Stimulated activated CD8-positive, alpha-beta memory T cell treated with anti-CD3 and anti-CD28 coated beads, Interleukin-7, amount 100 ng/mL, for 1 hour (primary cell): ENCODE results near the gene TM2D3.
A peak's percentile ranks its signal among the peaks of the same experiment; 100 is the strongest.
"Not testable (repeated sequence)": the region's sequence is repeated elsewhere in the genome, so short reads cannot be mapped to it uniquely, and the experiment has no call there.

Experiments
- DNase-seq, 2 donors: peaks; one replicate each; pipeline ENCODE4 v3.0.0-alpha.2; 2020; ENCODE audit warnings: low read depth in 2 of 2

The TM2D3 gene

DNA sequence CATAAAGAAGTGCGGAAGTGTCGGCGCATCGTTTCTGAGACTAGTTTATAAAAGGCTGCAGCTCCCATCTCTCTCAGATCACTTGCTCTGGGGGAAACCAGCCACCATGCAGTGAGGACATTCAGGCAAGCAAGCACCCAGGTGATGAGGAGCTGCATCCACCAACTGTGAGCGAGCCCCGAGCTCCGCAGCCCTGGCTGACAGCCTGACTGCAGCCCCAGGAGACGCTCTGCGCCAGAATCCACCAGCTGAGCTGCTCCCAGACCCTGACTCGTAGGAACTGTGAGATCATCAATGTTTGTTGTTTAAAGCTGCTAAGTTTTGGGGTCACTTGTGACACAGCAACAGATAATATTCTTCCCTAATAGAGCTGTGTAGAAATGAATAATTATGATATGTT is 5.0 kb upstream of the TM2D3 start:
- DNase-seq, result no peak

DNA sequence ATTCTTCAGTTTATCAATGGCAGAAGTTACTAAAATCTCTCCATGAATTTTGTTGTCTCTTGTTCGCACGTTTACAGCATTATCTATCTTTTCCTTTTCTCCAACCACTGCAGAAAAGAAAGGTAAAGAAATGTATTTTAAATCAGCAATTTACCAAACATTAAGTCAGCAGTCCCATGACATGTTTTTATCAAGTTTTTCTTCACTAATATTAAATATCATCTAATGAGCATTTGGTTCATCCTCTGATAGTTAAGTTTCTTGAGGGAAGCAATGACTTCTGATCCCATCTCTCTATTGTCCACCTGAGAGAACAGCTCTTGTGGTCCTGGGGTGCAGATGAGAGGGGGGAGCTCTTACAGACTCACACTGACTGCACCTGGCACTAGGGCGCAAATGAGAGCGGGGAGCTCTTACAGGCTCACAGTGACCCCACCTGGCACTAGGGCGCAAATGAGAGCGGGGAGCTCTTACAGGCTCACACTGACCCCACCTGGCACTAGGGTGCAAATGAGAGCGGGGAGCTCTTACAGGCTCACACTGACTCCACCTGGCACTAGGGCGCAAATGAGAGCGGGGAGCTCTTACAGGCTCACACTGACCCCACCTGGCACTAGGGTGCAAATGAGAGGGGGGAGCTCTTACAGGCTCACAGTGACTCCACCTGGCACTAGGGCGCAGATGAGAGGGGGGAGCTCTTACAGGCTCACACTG is 2.6 kb upstream of the TM2D3 start:
- not testable (repeated sequence) for DNase-seq

GRCh38 chr15:101654171-101654570 is 2.0 kb upstream of the TM2D3 start:
- no peak for DNase-seq

- DNase-seq, result no peak
Observed at GRCh38 chr15:101652786-101653430, 727 bp upstream of the TM2D3 start.

GRCh38 chr15:101651554-101652097 is 555 bp downstream of the TM2D3 start:
- no peak for DNase-seq

GRCh38 chr15:101650145-101650544 is 2.0 kb downstream of the TM2D3 start:
- DNase-seq, result no peak

DNA sequence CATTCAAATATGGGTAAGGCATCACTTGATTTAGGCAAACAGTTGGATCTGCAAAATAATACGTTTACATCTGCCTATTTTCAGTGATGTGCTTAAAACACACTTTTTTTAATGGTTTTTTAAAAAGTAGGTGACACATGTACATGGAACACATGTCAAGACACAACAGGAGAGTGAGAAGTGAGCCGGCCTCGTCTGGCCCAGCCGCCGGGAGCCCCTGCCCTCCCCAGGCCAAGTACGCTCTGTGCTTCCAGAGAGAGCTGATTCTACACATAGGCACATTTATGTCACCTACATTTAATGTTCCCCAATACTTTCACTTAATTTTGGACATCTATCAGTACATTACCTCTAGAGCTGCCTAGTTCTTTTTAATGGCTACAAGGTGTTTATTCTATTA is 3.8 kb downstream of the TM2D3 start:
- no peak for DNase-seq

- no peak for DNase-seq
Observed at GRCh38 chr15:101647251-101647650, 4.9 kb downstream of the TM2D3 start.

- DNase-seq, result no peak
Observed at GRCh38 chr15:101646672-101647071, 5.5 kb downstream of the TM2D3 start.

DNA sequence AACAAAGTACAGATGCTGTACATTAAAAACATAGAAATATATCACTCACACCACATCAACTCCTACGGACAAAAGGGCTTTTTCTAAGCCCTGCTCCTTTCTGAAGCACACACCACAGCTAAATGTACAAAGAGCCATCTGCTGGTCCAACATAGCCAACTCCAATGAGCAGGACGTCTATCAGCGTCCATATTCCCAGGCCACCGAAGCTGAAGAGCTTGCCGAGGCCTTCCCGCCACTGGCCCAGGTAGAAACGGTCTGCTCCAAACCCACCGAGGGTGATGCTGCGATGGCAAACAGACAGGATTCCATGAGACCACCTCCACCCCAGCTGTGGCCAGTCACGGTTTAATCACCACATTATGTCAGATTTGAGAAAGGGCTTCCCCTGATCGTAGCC is 9.8 kb downstream of the TM2D3 start:
- DNase-seq, result no peak

- DNase-seq, result no peak
Observed at GRCh38 chr15:101641894-101642293, 10.3 kb downstream of the TM2D3 start.

DNA sequence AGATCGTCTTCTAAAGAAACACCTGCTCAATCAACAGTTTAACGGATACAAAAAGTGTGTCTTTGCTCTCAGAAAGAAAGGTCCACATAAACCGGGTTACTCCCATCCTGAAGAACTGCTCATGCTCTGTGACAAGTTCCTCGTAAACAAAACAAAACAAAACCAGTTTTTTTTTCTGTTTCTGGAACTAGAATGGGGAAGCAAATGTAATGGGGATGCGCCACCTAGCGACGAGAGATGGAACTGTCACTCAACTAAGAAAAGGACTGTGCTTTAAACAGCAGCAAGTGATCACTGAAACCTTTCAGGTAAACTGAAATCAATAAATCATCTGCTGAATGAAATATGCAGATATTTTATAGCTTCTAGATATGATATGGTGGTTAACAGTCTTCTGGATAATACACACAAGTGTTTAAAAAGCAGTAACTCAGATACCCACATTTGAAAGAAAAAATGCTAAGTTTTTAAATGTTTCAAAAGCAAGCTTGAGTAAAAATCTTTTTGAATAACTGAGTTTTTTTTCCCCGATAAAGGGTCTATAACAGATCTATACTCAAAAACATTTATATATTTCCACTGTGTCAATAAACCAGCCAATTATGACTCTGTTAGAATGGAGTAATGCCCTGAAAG is 10.9 kb downstream of the TM2D3 start:
- peak; percentile 52 to 56 for DNase-seq

DNA sequence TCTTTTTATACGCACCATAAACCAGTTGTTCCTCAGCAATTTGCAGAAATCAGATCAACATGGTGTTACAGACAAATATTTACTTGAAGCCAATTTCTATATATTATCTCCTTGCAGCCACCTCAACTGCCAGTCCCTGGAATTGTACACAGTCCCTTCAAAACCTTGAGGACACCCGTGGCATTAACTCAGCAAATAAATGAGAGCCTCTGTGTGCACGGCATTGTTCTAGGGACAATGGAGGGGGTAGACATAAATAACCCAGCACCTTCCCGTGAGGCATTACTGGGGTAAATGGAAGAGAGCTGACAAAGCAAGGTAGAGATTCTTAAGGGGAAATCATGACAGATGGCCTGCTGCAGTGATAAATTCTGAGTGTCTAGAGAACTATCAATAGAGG is 12.5 kb downstream of the TM2D3 start:
- DNase-seq, result no peak

DNA sequence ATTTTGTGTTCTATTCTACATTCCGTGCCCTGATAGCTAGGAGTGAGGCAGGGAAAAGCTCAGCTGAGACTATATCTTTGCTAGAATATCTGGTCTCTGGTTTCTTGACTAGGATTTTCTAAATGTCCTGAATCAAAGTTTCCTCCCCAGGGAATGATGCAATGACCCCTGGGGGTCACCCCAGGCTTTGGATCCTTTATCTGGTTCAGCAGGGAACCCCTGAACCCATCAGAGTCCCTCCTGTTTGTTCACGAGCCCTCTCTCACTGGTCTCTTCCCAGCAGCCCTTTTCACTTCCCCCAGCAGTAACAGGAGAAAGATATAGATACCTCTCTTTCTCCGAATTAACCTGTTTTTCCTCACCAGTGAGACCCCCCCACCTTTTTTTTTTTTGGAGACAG is 14.3 kb downstream of the TM2D3 start:
- DNase-seq, result no peak

DNA sequence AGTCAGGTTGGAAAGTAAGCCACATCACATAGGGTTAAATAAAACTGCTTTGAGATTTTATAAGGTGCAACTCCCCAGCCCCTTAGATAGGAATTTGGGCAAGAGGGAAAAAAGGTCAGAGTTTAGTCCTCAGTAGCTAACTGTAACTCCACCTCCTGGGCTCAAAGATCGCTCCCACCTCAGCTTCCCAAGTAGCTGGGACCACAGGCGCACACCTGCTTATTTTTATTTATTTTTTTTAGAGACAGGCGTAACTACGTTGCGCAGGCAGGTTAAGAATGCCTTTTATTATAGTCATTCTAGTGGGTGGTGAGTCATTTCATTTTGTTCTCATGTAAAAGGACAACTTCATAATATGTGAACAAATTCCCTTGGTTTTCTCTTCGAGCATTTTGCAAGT is 14.7 kb downstream of the TM2D3 start:
- no peak for DNase-seq

GRCh38 chr15:101637038-101637437 is 15.1 kb downstream of the TM2D3 start:
- DNase-seq, result no peak

DNA sequence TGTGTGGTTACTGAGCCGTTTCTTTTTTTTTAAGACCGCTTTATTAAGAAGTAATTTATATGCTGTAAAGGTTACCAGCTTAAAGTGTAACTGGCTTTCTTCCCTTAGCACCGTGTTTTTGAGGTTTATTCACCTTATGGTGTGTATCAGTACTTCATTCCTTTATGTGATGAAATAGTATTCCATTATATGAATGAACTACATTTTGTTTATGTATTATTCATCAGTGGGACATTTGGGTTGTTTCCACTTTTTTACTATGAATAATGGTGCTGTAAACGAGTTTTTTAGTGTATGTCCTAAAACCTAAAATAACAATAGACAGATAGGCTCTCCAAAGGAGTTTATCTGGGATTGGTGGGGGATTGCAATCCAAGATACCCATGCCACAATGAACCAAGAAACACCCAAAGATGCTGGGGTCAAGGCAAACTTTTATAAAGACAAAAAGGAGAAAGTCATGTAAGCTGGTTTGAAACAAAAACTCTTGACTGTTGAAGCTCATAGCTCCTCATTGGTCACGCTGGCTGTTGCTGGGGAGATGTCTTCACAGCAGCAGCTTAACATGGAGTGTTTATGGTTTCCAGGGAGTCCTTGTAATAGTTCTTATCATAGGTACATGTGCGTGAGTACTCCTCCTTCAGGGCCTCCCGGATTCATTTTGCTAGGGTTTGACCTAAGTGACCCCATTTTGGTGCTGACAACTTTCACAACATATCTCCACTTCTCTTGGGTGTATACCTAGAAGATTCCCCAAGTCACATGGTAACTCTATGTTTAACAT is 16.0 kb downstream of the TM2D3 start:
- no peak for DNase-seq

DNA sequence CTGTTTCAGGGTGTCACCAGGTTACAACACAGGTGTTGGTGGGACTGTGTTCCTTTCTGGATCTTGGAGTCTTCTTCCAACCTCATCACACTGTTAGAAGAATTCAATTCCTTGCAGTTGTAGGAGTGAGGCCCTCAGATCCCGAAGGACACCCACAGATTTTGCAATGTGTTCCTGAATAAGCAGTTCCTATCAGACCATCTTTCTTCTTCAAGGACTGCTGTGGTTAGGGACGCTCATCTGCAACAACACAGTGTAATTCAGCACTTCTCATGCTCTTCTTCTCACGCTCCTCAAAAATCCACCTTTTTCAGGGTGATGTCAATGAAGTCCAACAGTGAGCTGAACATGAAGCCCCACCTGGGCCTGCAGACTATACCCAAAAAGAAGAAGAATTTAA is 18.8 kb downstream of the TM2D3 start:
- no peak for DNase-seq

DNA sequence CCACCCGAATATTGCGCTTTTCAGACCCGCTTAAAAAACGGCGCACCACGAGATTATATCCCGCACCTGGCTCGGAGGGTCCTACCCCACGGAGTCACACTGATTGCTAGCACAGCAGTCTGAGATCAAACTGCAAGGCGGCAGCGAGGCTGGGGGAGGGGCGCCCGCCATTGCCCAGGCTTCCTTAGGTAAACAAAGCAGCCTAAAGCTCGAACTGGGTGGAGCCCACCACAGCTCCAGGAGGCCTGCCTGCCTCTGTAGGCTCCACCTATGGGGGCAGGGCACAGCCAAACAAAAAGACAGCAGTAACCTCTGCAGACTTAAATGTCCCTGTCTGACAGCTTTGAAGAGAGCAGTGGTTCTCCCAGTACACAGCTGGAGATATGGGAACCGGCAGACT is 25.5 kb downstream of the TM2D3 start:
- DNase-seq, result not testable (repeated sequence)

GRCh38 chr15:101625980-101626379 is 26.2 kb downstream of the TM2D3 start:
- DNase-seq, result no peak

DNA sequence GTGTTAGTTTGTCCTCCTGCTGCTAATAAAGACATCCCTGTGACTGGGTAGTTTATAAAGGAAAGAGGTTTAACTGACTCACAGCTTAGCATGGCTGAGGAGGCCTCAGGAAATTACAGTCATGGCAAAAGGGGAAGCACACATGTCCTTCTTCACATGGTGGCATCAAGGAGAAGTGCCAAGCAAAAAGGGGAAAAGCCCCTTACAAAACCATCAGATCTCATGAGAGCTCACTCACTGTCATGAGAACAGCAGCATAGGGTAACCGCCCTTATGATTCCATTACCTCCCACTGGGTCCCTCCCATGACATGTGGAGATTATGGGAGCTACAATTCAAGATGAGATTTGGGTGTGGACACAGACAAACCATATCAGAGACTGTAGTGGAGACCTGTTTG is 27.0 kb downstream of the TM2D3 start:
- no peak for DNase-seq
